Heart right ventricle (tissue), 16 donors: Measurements from ENCODE around the gene TRIM45. TPM values are rescaled to one million over a fixed set of nuclear protein-coding genes. Genes with fewer than 3 reads are reported as not detected.
A peak's percentile ranks its signal among the peaks of the same experiment; 100 is the strongest.

Source experiments
- ATAC-seq, 8 donors: fragments of 200-7000 bp; cut with Tn5 transposase; one replicate each; pipeline ENCODE4 v1.9.1; 2020; ENCODE audit warnings: mild to moderate bottlenecking in 8 of 8, moderate library complexity in 8 of 8, moderate number of reproducible peaks in 1 of 8
- DNase-seq, 2 donors: peaks; one replicate each; pipeline ENCODE4 v3.0.0-alpha.2; 2020
- H3K27ac ChIP-seq, 10 donors: fragments of 200-600 bp; sonication (generic) in 2 of 10; one replicate each; pipeline versions ENCODE4 v1.5.0 to v1.8.0; 2020 to 2022; ENCODE audit warnings: mild to moderate bottlenecking in 3 of 10
- H3K27me3 ChIP-seq, 7 donors: fragments of 200-600 bp; one replicate each; pipeline ENCODE4 v1.8.0; 2021 to 2022; ENCODE audit warnings: mild to moderate bottlenecking in 2 of 7
- H3K36me3 ChIP-seq, 9 donors: fragments of 200-600 bp; sonication (generic) in 1 of 9; one replicate each; pipeline versions ENCODE4 v1.5.0 to v1.8.0; 2020 to 2022; ENCODE audit warnings: mild to moderate bottlenecking in 2 of 9
- H3K4me1 ChIP-seq, 9 donors: fragments of 200-600 bp; sonication (generic) in 1 of 9; one replicate each; pipeline versions ENCODE4 v1.5.0 to v1.8.0; 2020 to 2022; ENCODE audit warnings: mild to moderate bottlenecking in 4 of 9
- H3K4me3 ChIP-seq, 10 donors: fragments of 200-600 bp; sonication (generic) in 2 of 10; one replicate each; pipeline versions ENCODE4 v1.5.0 to v1.8.0; 2020 to 2022; ENCODE audit warnings: mild to moderate bottlenecking in 7 of 10, moderate library complexity in 2 of 10
- H3K9me3 ChIP-seq, 11 donors: fragments of 200-600 bp in 10 of 11; sonication (generic) in 2 of 11; one replicate each; pipeline versions ENCODE4 v1.5.0 to v1.8.0; 2013 to 2022; ENCODE audit warnings: mild to moderate bottlenecking in 2 of 11, control low read depth in 1 of 11, moderate library complexity in 1 of 11
- WGBS, 2 donors: extraction: QIAGEN DNeasy Blood & Tissue Kit; methylation state at CpG; one replicate each; pipeline ENCODE4 v1.1.7; 2013; ENCODE audit warnings: inconsistent platforms in 1 of 2; 5-methylcytosine and 5-hydroxymethylcytosine counted together
- intact Hi-C, 10 donors: fragments of 100-400 bp; cut with DNase I; formaldehyde crosslinking; loops; one replicate each; pipeline versions ENCODE4 v1.11.1 to v1.14.2; 2022
- polyA plus RNA-seq, 2 donors: library from polyadenylated mRNA; stranded (reverse); fragments of 200-250 nt; gene quantifications; one replicate each; pipeline ENCODE4 v1.2.3, GENCODE V29; 2013
- total RNA-seq, 10 donors: library from RNA; stranded (reverse); fragmentation: NEBNext Ultra II Directional in 3 of 10; extraction: Animal tissue kit (Norgen Biotek cat#: 25700) in 3 of 10; gene quantifications; one replicate each; pipeline versions ENCODE4 v1.2.1 to v1.2.4, GENCODE V29; 2021 to 2023
- TF ChIP-seq, protein P1 (sequence below), 9 donors: fragments of 200-600 bp; sonication (generic) in 2 of 9; IDR thresholded peaks; one replicate each; pipeline versions ENCODE4 v1.5.0 to v1.8.0; 2021 to 2022; ENCODE audit warnings: antibody characterized with exemption in 9 of 9, mild to moderate bottlenecking in 5 of 9, moderate library complexity in 1 of 9
- donor health status: Arrhythmogenic right ventricular cardiomyopathy.
- donor health status: ischemic (EF 13 %, LVEDD 7.1; RV severe dilation, severe dysfunction).
- donor health status: healthy with polysubstance abuse.
- donor health status: DM: no; HTN: yes; CAD: no.
- donor health status: DM: no; HTN: no; CAD: no.
- donor health status: ischemic (EF 25% LVEDD 6.9; RV normal size, moderate dysfunction).
- donor health status: ischemic (EF 25% LVEDD 5.7; RV mildly dilated, moderate dysfunction).
- donor health status: healthy.
- donor health status: DM: yes; HTN: yes; CAD: no.
- donor health status: Ischemic cardiomyopathy.
- donor health status: ischemic (EF 35%, LVEDD 5.7; RV mildly dilated, moderate dysfunction).
- donor health status: nonischemic (EF 11% LVEDD 7.7; RV severe dilation, severe dysfunction).
- donor health status: DM: yes; HTN: yes; CAD: no.
- donor health status: PGD.
- donor health status: ischemic (EF 29% LVEDD 5.4; RV normal size, mild dysfunction).
- donor health status: nonischemic (EF 23%, LVEDD 6.1; RV moderate dilation, normal function).

TRIM45 gene
- total and polyA plus RNA-seq, 12 donors = 1.3 to 21.6 (median 14.7) TPM

- no peak overlapping the region for H3K4me3 ChIP-seq
- no peaks in the 10 kb centered on the region for H3K9me3 ChIP-seq
- DNase-seq (no peak), ATAC-seq (no peak)
- H3K27me3 ChIP-seq = no peaks in the 10 kb centered on the region
- H3K4me1 ChIP-seq = peaks cover 0 to 23% (median 17%) of the 10 kb centered on the region in 9 donors
- no peak overlapping the region for H3K27ac ChIP-seq
- H3K36me3 ChIP-seq = peaks cover 0 to 90% (median 0%) of the 10 kb centered on the region in 9 donors
- intact Hi-C loops = no loop called here
- 90 to 94% methylated on average over 2 of the region's 2 CpGs for WGBS, 2 donors
- TF ChIP-seq, protein P1, sequence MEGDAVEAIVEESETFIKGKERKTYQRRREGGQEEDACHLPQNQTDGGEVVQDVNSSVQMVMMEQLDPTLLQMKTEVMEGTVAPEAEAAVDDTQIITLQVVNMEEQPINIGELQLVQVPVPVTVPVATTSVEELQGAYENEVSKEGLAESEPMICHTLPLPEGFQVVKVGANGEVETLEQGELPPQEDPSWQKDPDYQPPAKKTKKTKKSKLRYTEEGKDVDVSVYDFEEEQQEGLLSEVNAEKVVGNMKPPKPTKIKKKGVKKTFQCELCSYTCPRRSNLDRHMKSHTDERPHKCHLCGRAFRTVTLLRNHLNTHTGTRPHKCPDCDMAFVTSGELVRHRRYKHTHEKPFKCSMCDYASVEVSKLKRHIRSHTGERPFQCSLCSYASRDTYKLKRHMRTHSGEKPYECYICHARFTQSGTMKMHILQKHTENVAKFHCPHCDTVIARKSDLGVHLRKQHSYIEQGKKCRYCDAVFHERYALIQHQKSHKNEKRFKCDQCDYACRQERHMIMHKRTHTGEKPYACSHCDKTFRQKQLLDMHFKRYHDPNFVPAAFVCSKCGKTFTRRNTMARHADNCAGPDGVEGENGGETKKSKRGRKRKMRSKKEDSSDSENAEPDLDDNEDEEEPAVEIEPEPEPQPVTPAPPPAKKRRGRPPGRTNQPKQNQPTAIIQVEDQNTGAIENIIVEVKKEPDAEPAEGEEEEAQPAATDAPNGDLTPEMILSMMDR (IDR thresholded peaks at IDR 0.05) = no peak
Measured at GRCh38 chr1:117089996-117090395, 31.6 kb downstream of the TRIM45 start.

DNA sequence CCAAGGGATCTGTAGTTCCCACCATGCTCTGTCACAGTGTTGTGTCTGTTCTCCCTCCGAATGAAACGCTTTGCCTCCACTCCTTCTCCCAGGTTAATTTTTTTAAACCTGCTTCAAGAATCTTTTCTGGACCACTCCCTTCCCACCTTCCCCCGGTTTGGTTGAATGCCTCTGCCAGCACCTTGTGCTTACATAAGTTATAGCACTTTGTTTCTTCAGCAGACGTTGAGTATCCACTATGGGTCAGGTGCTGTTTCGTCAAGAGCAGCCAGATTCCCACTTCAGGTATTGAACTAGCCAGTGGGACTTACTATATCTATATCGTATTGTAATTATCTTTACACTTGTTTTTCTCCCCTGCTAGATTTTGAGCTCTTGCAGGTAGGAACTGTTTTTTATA is 33.9 kb downstream of the TRIM45 start:
- H3K36me3 ChIP-seq = peaks cover 0 to 82% (median 0%) of the 10 kb centered on the region in 9 donors

DNA sequence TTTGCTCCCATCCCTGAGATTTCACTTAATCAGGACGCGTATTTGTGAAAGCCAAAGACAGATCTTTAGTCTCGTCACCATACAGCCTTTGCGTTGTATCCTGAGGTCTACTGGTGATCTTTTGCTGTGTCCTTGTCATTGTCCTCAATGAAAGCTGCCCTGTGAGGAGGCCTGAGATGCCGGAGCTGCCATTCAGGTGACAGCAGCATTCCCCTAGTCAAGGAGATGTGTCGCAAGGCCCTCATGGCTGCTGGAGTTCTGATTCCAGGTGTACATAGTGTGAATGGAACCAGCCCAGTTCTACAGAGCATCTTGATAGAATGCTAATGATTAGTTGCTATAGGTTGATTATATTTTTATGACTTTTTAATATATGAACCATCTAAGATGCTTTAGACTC is 37.3 kb downstream of the TRIM45 start:
- H3K9me3 ChIP-seq = no peaks in the 10 kb centered on the region
- peaks cover 0 to 5% (median 0%) of the 10 kb centered on the region in 9 donors for H3K4me1 ChIP-seq
- H3K27ac ChIP-seq = no peak overlapping the region
- DNase-seq = no peak
- intact Hi-C loops = no loop called here
- TF ChIP-seq, protein P1 (IDR thresholded peaks at IDR 0.05) = no peak
- no peak for ATAC-seq
- no peak overlapping the region for H3K4me3 ChIP-seq
- WGBS, 2 donors = 82 to 83% methylated on average over 6 of the region's 6 CpGs
- H3K27me3 ChIP-seq = no peaks in the 10 kb centered on the region
- H3K36me3 ChIP-seq = peaks cover 0 to 82% (median 0%) of the 10 kb centered on the region in 9 donors

More for the DNA sequence above, 33.9 kb downstream of the TRIM45 start:
- DNase-seq (no peak), ATAC-seq (no peak)
- Histone ChIP-seq H3K27me3 (no peaks in the 10 kb centered on the region), H3K4me1 (peaks cover 0 to 8% (median 6%) of the 10 kb centered on the region in 9 donors), H3K9me3 (no peaks in the 10 kb centered on the region), H3K4me3 (no peak overlapping the region), H3K27ac (no peak overlapping the region)
- intact Hi-C loops = no loop called here
- 97 to 98% methylated on average over 6 of the region's 6 CpGs for WGBS, 2 donors
- TF ChIP-seq, protein P1 (IDR thresholded peaks at IDR 0.05) = no peak

DNA sequence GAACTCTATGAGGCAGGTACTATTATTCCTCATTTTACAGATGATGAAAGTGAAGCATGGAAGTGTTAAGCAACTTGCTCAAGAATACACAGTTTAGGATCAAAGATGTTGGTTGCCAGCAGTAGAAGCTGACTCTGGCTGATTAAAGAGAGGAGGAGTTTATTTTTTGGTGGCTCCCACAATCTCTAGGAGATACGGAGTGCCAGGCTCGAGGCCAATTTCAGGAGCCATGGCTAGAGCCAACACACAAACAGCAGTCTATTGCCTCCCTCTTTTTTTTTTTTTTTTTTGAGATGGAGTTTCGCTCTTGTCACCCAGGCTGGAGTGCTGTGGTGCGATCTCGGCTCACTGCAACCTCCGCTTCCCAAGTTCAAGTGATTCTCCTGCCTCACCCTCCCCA is 41.8 kb downstream of the TRIM45 start:
- Histone ChIP-seq H3K27ac (peak overlapping the region in 1 of 10 donors; percentile 15), H3K4me3 (no peak overlapping the region), H3K27me3 (no peaks in the 10 kb centered on the region), H3K36me3 (peaks cover 0 to 95% (median 8%) of the 10 kb centered on the region in 9 donors), H3K9me3 (no peaks in the 10 kb centered on the region), H3K4me1 (peaks cover 0 to 9% (median 0%) of the 10 kb centered on the region in 9 donors)
- intact Hi-C loops = loop anchor here in 2 of 10 donors (5.0 to 10.0 kb wide), 2 partner anchors 38 to 45 kb away; partner anchors contain the start of gene TRIM45 (in 1 of the 2)
- peak in 4 of 8 donors; percentile 55 to 76 (median 74) for ATAC-seq
- 55 to 73% methylated on average over 6 of the region's 6 CpGs for WGBS, 2 donors
- DNase-seq = peak in 1 of 2 donors; percentile 11
- TF ChIP-seq, protein P1 (IDR thresholded peaks at IDR 0.05) = no peak
